Stomach (tissue), 9 donors: ENCODE data around the gene NELFB. TPM values are rescaled to one million over a fixed set of nuclear protein-coding genes. Genes with fewer than 3 reads are reported as not detected.
A peak's percentile ranks its signal among the peaks of the same experiment; 100 is the strongest.

Experiments
- DNase-seq, 2 donors: peaks; one replicate each; pipeline versions ENCODE4 v3.0.0 to v3.0.0-alpha.2; 2013 to 2019
- H3K27ac ChIP-seq, 5 donors: fragments of 200-600 bp in 4 of 5; sonication (generic) in 4 of 5; one replicate each; pipeline ENCODE4 v1.5.1; 2013 to 2019; ENCODE audit warnings: mild to moderate bottlenecking in 1 of 5, moderate library complexity in 1 of 5
- H3K27me3 ChIP-seq, 3 donors: fragments of 200-600 bp; sonication (generic); one replicate each; pipeline ENCODE4 v1.5.1; 2017 to 2019; ENCODE audit warnings: mixed run types in 1 of 3
- H3K36me3 ChIP-seq, 4 donors: fragments of 200-600 bp; sonication (generic); 1 replicate in 3 of 4; 2 replicates in 1 of 4; pipeline ENCODE4 v1.5.1; 2016 to 2019
- H3K4me1 ChIP-seq, 4 donors: fragments of 200-600 bp; sonication (generic); one replicate each; pipeline ENCODE4 v1.5.1; 2016 to 2019
- H3K4me3 ChIP-seq, 4 donors: fragments of 200-600 bp; sonication (generic) in 3 of 4; one replicate each; pipeline ENCODE4 v1.5.1; 2016 to 2019; ENCODE audit warnings: mild to moderate bottlenecking in 1 of 4
- H3K9me3 ChIP-seq, 4 donors: fragments of 200-600 bp; sonication (generic); one replicate each; pipeline ENCODE4 v1.5.1; 2016 to 2019
- CTCF ChIP-seq, 7 experiments: fragments of 450-650 bp in 4 of 7; fragments of 200-600 bp in 3 of 7; sonication (generic) in 3 of 7; IDR thresholded peaks; one replicate each; pipeline ENCODE4 v1.5.1; 2016 to 2019; ENCODE audit warnings: antibody characterized with exemption in 7 of 7, control low read depth in 2 of 7, mild to moderate bottlenecking in 1 of 7
- EP300 ChIP-seq: sonication (generic); formaldehyde crosslinking; IDR thresholded peaks from one replicate; pipeline ENCODE4 v1.6.1; 2017; ENCODE audit warnings: antibody characterized with exemption
- POLR2A ChIP-seq, 4 donors: fragments of 450-650 bp; IDR thresholded peaks; one replicate each; pipeline ENCODE4 v1.6.1; 2016; ENCODE audit warnings: antibody characterized with exemption in 4 of 4, control low read depth in 2 of 4, mild to moderate bottlenecking in 1 of 4, moderate library complexity in 1 of 4
- POLR2AphosphoS5 ChIP-seq, 3 donors: sonication (generic); formaldehyde crosslinking; IDR thresholded peaks; one replicate each; pipeline ENCODE4 v1.6.1; 2016; ENCODE audit warnings: antibody characterized with exemption in 3 of 3
- WGBS, 5 donors: extraction: QIAGEN DNeasy Blood & Tissue Kit in 3 of 5; methylation state at CpG; one replicate each; pipeline versions ENCODE4 v1.1.5 to v1.1.7; 2013 to 2018; 5-methylcytosine and 5-hydroxymethylcytosine counted together
- intact Hi-C: fragments of 100-400 bp; cut with DNase I; formaldehyde crosslinking; loops from one replicate; pipeline ENCODE4 v1.15.1; 2023; ENCODE audit warnings: low total_unique reads
- polyA plus RNA-seq, 3 donors: library from polyadenylated mRNA; stranded (reverse); fragments of 200-250 nt; gene quantifications; one replicate each; pipeline ENCODE4 v1.2.3, GENCODE V29; 2013
- total RNA-seq, 5 donors: library from RNA; depleted of rRNA; stranded (reverse); fragments of >200 nt; gene quantifications; one replicate each; pipeline versions ENCODE4 v1.1.0 to v1.2.3, GENCODE V29; 2014 to 2016
- donor health status: healthy with polysubstance abuse.
- donor health status: Bipolar disorder and iron deficiency.
- donor health status: healthy.

NELFB gene
- total and polyA plus RNA-seq, 8 donors = 11.2 to 134 (median 36.1) TPM

DNA sequence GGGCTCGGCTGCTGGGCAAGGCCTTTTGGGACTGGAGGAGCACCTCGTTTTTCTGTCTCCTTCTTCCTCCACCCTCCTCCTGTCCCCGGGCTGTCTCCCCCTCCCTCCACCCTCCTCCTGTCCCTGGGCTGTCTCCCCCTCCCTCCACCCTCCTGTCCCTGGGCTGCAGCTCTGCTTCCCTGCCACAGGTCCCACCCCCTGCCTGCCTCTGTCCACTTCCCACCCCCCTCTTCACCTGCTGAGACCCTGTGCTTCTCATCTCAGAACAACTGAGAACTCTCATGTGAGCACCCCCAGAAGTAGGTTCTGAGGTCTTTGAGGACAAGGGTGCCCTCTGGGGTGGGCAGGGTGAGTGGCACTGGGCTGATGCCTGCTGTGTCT is 16.6 kb downstream of the NELFB start:
- no peak for TF ChIP-seq POLR2A (IDR thresholded peaks at IDR 0.05)
- TF ChIP-seq POLR2AphosphoS5 (IDR thresholded peaks at IDR 0.05) = no peak
- TF ChIP-seq EP300 = no peak
- no peak for TF ChIP-seq CTCF (IDR thresholded peaks at IDR 0.05)
- no peak for DNase-seq
- H3K9me3 ChIP-seq = no peaks in the 10 kb centered on the region
- 14 to 42% (median 20%) methylated on average over 3 of the region's 3 CpGs for WGBS, 5 donors
- H3K4me1 ChIP-seq = peaks cover 54 to 96% (median 91%) of the 10 kb centered on the region in 4 donors
- H3K27ac ChIP-seq = peak overlapping the region in 4 of 5 donors; percentile 37 to 95 (median 75)
- H3K36me3 ChIP-seq = peaks cover 36 to 62% (median 54%) of the 10 kb centered on the region in 4 donors
- intact Hi-C loops = no loop called here
- H3K4me3 ChIP-seq = no peak overlapping the region
- peaks cover 0 to 5% (median 0%) of the 10 kb centered on the region in 3 donors for H3K27me3 ChIP-seq

- peak in 1 of 2 donors; percentile 6 for DNase-seq
- peaks cover 28 to 54% (median 46%) of the 10 kb centered on the region in 4 donors for H3K36me3 ChIP-seq
- H3K4me1 ChIP-seq = peaks cover 62 to 98% (median 97%) of the 10 kb centered on the region in 4 donors
- no peak overlapping the region for H3K4me3 ChIP-seq
- intact Hi-C loops = no loop called here
- peaks cover 0 to 13% (median 0%) of the 10 kb centered on the region in 3 donors for H3K27me3 ChIP-seq
- H3K9me3 ChIP-seq = no peaks in the 10 kb centered on the region
- TF ChIP-seq CTCF (IDR thresholded peaks at IDR 0.05) (no peak), POLR2AphosphoS5 (IDR thresholded peaks at IDR 0.05) (no peak), EP300 (no peak), POLR2A (IDR thresholded peaks at IDR 0.05) (no peak)
- WGBS, 5 donors = 90 to 94% (median 91%) methylated on average over 23 to 39 of the region's 39 CpGs
- peak overlapping the region; percentile 43 to 95 (median 88) for H3K27ac ChIP-seq
These were observed 17.3 kb downstream of the NELFB start for GRCh38 chr9:137272241-137273094.

DNA sequence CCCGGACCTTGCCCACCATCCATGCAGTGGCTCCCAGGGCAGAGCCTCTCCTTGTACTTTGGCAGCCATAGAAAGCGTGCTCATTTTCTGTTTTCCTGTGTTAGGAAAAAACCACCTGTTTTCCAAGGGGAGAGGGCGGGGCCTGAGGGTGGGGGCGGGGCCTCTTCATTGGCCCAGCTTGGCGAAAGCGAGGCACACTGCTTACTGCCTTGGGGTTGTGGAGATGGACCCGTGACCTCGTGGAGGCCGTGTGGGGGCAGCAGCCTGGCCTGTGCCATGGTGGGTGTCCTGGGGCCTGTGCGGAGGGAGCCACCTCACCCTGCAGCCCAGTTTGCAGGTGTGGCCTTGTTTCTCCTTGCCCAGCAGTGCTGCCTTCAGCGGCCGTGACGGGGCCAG is 18.0 kb downstream of the NELFB start:
- Histone ChIP-seq H3K4me1 (peaks cover 64 to 98% (median 95%) of the 10 kb centered on the region in 4 donors), H3K36me3 (peaks cover 25 to 48% (median 40%) of the 10 kb centered on the region in 4 donors), H3K4me3 (no peak overlapping the region), H3K27ac (peak overlapping the region; percentile 43 to 95 (median 88)), H3K9me3 (no peaks in the 10 kb centered on the region), H3K27me3 (peaks cover 0 to 20% (median 0%) of the 10 kb centered on the region in 3 donors)
- intact Hi-C loops = no loop called here
- peak in 1 of 2 donors; percentile 18 for DNase-seq
- TF ChIP-seq POLR2AphosphoS5 (IDR thresholded peaks at IDR 0.05) = no peak
- TF ChIP-seq CTCF (IDR thresholded peaks at IDR 0.05) = no peak
- TF ChIP-seq POLR2A (IDR thresholded peaks at IDR 0.05) = no peak
- TF ChIP-seq EP300 = no peak
- WGBS, 5 donors = 48 to 100% (median 68%) methylated on average over 1 to 13 of the region's 13 CpGs

- WGBS, 5 donors = 39 to 72% (median 52%) methylated on average over 9 to 15 of the region's 15 CpGs
- peak; percentile 35 to 60 for DNase-seq
- intact Hi-C loops = no loop called here
- peak overlapping the region; percentile 86 to 95 (median 95) for H3K27ac ChIP-seq
- no peak overlapping the region for H3K4me3 ChIP-seq
- H3K9me3 ChIP-seq = no peaks in the 10 kb centered on the region
- H3K4me1 ChIP-seq = peaks cover 64 to 98% (median 94%) of the 10 kb centered on the region in 4 donors
- peaks cover 25 to 43% (median 37%) of the 10 kb centered on the region in 4 donors for H3K36me3 ChIP-seq
- H3K27me3 ChIP-seq = peaks cover 0 to 26% (median 0%) of the 10 kb centered on the region in 3 donors
- no peak for TF ChIP-seq POLR2AphosphoS5 (IDR thresholded peaks at IDR 0.05)
- no peak for TF ChIP-seq CTCF (IDR thresholded peaks at IDR 0.05)
- no peak for TF ChIP-seq EP300
- no peak for TF ChIP-seq POLR2A (IDR thresholded peaks at IDR 0.05)
These were observed 18.6 kb downstream of the NELFB start for GRCh38 chr9:137273611-137274320.
